ENCODE measurements around the gene LIG1.
"Not testable (repeated sequence)": the region's sequence is repeated elsewhere in the genome, so short reads cannot be mapped to it uniquely, and the experiment has no call there.

Gene LIG1

DNA sequence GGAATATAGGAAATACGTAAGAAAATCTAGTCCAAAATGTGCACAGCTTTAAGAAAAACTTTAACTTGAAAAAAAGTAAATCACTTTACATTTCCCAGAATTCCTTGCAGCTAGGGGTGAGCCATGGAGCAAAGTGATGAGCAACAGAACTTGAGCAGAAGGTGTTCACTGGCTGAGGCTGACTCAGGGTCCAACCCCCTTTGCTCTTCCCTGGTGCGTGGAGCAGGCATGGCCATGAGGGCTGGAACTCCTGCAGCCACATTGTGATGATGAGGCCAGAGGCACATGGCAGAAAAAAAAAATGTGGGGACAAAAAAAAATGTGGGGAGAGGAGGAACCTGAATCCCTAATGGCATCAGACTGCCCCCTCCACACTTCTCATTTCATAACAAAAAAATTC, 49.6 kb downstream of the LIG1 start:
- no peak for DNase-seq

GRCh38 chr19:48118131-48118517, 52.0 kb downstream of the LIG1 start:
- no peak for DNase-seq

GRCh38 chr19:48117515-48118130, 52.5 kb downstream of the LIG1 start:
- DNase-seq: no peak

- DNase-seq: no peak
These were observed 56.8 kb downstream of the LIG1 start for GRCh38 chr19:48113190-48113917.

DNA sequence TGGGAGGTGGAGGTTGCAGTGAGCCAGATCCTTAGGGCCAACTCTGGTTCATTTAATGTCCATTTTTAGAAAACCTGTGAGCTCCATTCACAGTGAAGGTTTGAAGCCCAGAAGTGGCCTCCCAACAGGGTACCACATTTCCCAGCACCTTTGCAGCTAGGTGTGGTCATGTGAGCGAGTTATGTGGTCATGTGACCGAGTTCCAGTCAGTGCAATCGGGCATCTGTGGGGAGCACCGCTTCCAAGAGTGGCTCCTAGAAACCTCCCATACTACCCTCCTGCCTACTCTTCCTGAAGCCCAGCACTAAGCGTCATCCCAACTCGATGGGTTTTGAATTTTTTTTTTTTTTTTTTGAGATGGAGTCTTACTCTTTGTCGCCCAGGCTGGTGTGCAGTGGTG, 58.9 kb downstream of the LIG1 start:
- peak; percentile 46 to 54 for DNase-seq

GRCh38 chr19:48110350-48110966, 59.7 kb downstream of the LIG1 start, which contains the start of gene PLA2G4C:
Gene PLA2G4C, minus strand, starts transcription at chr19:48110817. Its CDS starts 4,288 bp downstream, at chr19:48106529.
- DNase-seq: peak; percentile 86 to 88

GRCh38 chr19:48108997-48109782, 61.0 kb downstream of the LIG1 start:
- no peak for DNase-seq

- DNase-seq: no peak
These were observed 66.2 kb downstream of the LIG1 start for GRCh38 chr19:48103922-48104321.

DNA sequence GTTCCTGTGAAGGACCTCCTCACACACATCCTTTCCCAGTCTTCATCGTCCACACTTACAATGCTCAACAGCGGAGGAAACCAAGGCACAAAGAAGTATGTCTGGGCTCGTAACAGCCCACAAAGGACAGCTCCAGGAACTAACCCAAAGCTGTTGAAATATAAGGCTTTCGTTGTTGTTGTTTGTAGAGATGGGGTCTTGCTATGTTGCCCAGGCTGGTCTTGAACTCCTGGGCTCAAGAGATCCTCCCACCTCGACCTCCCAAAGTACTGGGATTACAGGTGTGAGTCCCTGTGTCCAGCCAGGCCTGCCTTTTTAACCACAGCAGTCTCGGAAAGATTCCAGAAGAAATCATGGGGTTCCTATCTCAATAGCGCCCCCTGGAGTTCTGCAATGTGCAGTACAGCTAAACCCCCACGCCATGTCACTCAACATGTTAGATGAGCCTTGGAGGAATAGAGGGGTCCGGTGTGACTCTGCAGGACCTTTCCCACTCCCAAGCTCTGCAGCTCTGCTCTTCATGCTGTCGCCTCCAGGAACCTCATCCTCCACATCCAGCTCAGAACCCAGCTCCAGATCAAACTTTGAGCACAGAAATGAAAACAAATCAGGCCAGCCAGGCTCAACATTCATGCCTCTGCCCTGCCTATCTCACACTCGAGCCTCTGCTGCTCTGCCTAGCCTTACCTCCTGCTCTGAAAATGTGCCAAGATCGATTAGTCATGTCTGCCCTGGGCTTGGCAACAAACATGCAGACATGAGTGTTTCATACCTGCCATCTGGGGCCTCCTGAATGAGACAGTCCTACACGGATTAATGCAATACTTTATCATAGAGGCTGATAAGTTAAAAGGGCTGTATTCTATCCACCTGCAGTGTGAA, 67.0 kb downstream of the LIG1 start:
- peak in 1 of 2 experiments; percentile 6 for DNase-seq

GRCh38 chr19:48095612-48096175, 74.5 kb downstream of the LIG1 start:
- no peak for DNase-seq

DNA sequence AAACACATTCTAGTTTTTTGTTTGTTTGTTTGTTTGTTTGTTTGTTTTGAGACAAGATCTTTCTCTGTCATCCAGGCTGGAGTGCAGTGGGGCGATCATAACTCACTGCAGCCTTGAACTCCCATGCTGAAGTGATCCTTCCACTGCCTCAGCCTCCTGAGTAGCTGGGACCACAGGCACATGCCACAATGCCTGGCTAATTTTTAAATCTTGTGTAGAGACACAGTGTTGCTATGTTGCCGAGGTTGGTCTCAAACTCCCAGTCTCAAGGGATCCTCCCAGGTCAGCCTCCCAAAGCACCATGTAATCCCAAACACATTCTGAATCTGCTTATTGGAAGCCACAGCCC, 75.3 kb downstream of the LIG1 start:
- no peak for DNase-seq

DNA sequence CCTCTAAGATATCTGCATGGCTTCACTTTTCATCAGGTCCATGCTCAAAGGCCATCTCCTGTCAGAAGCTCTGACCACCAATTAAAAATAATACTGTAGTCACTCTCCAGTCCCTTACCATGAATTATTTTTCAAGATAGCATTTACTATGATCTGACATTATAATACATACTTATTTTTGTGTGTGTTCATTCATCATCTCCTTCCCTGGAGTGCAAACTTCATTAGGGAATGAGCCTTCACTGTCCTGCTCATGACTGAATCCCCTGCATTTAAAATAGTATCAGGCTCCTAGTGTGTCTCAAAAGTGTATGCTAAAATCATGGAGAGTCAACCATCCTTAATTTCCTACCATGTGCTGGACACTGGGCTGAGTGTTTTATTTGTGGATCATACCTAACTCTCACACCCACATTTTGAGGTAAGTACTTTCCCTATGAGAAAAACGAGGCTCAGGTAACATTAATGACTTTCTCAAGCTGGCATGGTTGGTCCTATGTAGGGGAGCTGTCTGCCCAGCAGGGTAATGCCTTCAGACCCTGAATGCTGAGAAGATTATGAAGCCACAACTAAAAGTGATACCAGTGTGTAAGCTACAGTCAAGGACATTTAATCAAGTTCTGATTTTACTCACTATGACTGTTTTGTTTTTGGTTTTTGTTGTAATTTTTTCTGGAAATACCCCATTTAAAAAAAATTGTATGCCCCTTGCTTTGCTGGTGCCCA, 75.9 kb downstream of the LIG1 start:
- no peak for DNase-seq

GRCh38 chr19:48091111-48091718, 78.9 kb downstream of the LIG1 start:
- not testable (repeated sequence) for DNase-seq

GRCh38 chr19:48090281-48090802, 79.8 kb downstream of the LIG1 start:
- no peak for DNase-seq

DNA sequence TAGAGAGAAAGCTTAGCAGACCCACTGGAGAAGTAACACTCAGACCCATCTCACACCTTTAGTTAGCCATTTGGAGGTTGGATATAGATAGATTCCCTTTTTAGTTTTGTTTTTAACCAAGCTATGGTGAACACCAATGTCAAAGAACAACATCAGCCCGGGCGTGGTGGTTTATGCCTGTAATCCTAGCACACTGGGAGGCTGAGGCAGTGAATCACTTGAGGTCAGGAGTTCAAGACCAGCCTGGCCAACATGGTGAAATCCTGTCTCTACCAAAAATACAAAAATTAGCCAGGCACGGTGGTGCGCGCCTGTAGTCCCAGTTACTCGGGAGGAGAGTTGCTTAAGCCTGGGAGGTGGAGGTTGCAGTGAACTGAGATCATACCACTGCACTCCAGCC, 81.2 kb downstream of the LIG1 start:
- DNase-seq: not testable (repeated sequence)

DNA sequence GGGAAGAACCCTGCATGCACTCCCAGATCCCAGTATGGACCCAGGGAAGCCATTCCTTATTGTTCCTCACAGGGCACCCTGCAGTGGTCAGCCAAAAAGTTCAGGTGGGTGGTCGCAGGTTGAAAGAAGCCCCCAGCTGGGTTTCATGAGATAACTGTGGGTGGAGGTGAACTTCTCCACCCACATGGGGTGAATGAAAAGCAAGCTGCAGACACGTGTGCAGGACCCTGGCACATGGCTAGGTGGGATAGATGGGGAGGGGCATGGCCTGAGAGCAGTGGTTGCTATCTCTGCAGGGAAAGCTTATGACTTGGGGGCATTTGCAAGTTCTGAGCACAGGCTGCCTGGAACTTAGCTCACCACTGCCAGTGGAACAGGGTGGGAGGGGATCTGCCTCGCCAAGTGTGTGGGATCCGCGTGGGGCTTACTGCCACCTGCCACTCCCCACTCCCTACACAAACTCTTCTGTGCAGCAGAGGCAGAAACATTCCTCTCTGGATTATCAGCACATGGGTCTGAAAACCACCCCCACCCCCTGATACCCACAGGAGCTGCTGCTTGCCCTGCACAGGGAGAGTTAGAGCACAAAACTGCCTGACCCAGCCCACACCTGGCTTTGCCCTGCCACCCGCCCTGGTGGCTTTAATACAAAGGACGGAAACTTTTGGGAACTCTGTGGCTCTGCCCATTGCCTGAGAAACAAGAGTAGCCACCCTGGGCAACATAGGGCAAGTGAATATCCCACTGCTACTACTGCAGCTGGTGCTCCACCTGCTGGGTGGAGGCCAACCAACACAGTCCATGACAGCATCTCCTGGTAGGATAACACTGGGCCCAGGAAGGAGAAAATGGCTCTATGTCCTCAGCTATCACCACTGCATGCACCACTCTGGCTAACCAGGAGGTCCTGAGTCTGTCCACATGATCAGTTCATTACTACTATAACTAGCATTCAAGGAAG, 84.0 kb downstream of the LIG1 start:
- DNase-seq: no peak

GRCh38 chr19:48085076-48085475, 85.1 kb downstream of the LIG1 start:
- DNase-seq: no peak

GRCh38 chr19:48081106-48081505, 89.0 kb downstream of the LIG1 start:
- no peak for DNase-seq

- not testable (repeated sequence) for DNase-seq
These were observed 99.9 kb downstream of the LIG1 start for GRCh38 chr19:48070177-48070769.
